ENCODE data around the gene ARHGAP33. TPM values are rescaled to one million over a fixed set of nuclear protein-coding genes. Genes with fewer than 3 reads are reported as not detected.

The ARHGAP33 gene
- total and polyA plus RNA-seq, 2 donors (not counting 1 experiment from before 2014, with no cell fraction given), result 0.58 to 2.3 TPM

- H3K79me2 ChIP-seq (ENCODE audit: control insufficient read depth, insufficient read depth, low read length), result no peaks in the 10 kb centered on the region
- H2AFZ ChIP-seq (ENCODE audit: low read length), result no peak overlapping the region
- no peaks in the 10 kb centered on the region for H3K36me3 ChIP-seq (ENCODE audit: control insufficient read depth, insufficient read depth, low read length)
- peaks cover 3% of the 10 kb centered on the region for H3K4me1 ChIP-seq (ENCODE audit: control insufficient read depth, extremely low read depth, insufficient read depth, low read length)
- no peaks in the 10 kb centered on the region for H4K20me1 ChIP-seq (ENCODE audit: control insufficient read depth, extremely low read depth, insufficient read depth, low read length)
- TF ChIP-seq EZH2 (IDR thresholded peaks at IDR 0.05; ENCODE audit: low read length, missing control alignments), result peak; percentile 39
- no peak for TF ChIP-seq CTCF (conservative IDR thresholded peaks at IDR 0.05 in 1 of 2, IDR thresholded peaks at IDR 0.05 in 1 of 2; ENCODE audit: low read depth in 1 of 2, low read length in 2 of 2)
- H3K9me3 ChIP-seq (ENCODE audit: control insufficient read depth, insufficient read depth, low read depth, low read length), result no peaks in the 10 kb centered on the region
- no peak overlapping the region for H3K4me2 ChIP-seq (ENCODE audit: extremely low read depth, insufficient read depth, low read length)
- DNase-seq (ENCODE audit: low read depth in 2 of 2), result no peak
- H3K27ac ChIP-seq (ENCODE audit: insufficient read depth, low read length), result no peak overlapping the region
- H3K27me3 ChIP-seq (ENCODE audit: control insufficient read depth, insufficient read depth, low read length), result peaks cover 21% of the 10 kb centered on the region
- no peak overlapping the region for H3K9ac ChIP-seq (ENCODE audit: insufficient read depth, low read length)
- H3K4me3 ChIP-seq (replicated peaks in 1 of 4; ENCODE audit: control extremely low read depth in 1 of 4, insufficient read depth in 1 of 4, low read depth in 3 of 4, low read length in 4 of 4), result no peak overlapping the region
Observed at GRCh38 chr19:35796645-35797542, 21.5 kb downstream of the ARHGAP33 start.

GRCh38 chr19:35797663-35798062 is 22.3 kb downstream of the ARHGAP33 start:
- TF ChIP-seq EZH2 (IDR thresholded peaks at IDR 0.05; ENCODE audit: low read length, missing control alignments) (no peak), CTCF (conservative IDR thresholded peaks at IDR 0.05 in 1 of 2, IDR thresholded peaks at IDR 0.05 in 1 of 2; ENCODE audit: low read depth in 1 of 2, low read length in 2 of 2) (no peak)

GRCh38 chr19:35801828-35802227 is 26.5 kb downstream of the ARHGAP33 start:
- Histone ChIP-seq H4K20me1 (ENCODE audit: control insufficient read depth, extremely low read depth, insufficient read depth, low read length) (no peaks in the 10 kb centered on the region), H3K9me3 (ENCODE audit: control insufficient read depth, insufficient read depth, low read depth, low read length) (no peaks in the 10 kb centered on the region), H2AFZ (ENCODE audit: low read length) (no peak overlapping the region), H3K9ac (ENCODE audit: insufficient read depth, low read length) (no peak overlapping the region), H3K4me1 (ENCODE audit: control insufficient read depth, extremely low read depth, insufficient read depth, low read length) (no peaks in the 10 kb centered on the region), H3K4me3 (replicated peaks in 1 of 4; ENCODE audit: control extremely low read depth in 1 of 4, insufficient read depth in 1 of 4, low read depth in 3 of 4, low read length in 4 of 4) (no peak overlapping the region), H3K36me3 (ENCODE audit: control insufficient read depth, insufficient read depth, low read length) (no peaks in the 10 kb centered on the region), H3K27me3 (ENCODE audit: control insufficient read depth, insufficient read depth, low read length) (peaks cover 13% of the 10 kb centered on the region), H3K27ac (ENCODE audit: insufficient read depth, low read length) (no peak overlapping the region), H3K4me2 (ENCODE audit: extremely low read depth, insufficient read depth, low read length) (no peak overlapping the region), H3K79me2 (ENCODE audit: control insufficient read depth, insufficient read depth, low read length) (no peaks in the 10 kb centered on the region)
- DNase-seq (ENCODE audit: low read depth in 2 of 2), result no peak
- TF ChIP-seq CTCF (conservative IDR thresholded peaks at IDR 0.05 in 1 of 2, IDR thresholded peaks at IDR 0.05 in 1 of 2; ENCODE audit: low read depth in 1 of 2, low read length in 2 of 2), result no peak
- no peak for TF ChIP-seq EZH2 (IDR thresholded peaks at IDR 0.05; ENCODE audit: low read length, missing control alignments)

More at GRCh38 chr19:35797663-35798062, 22.3 kb downstream of the ARHGAP33 start:
- no peak for DNase-seq (ENCODE audit: low read depth in 2 of 2)
- Histone ChIP-seq H3K4me1 (ENCODE audit: control insufficient read depth, extremely low read depth, insufficient read depth, low read length) (peaks cover 3% of the 10 kb centered on the region), H3K9ac (ENCODE audit: insufficient read depth, low read length) (no peak overlapping the region), H3K79me2 (ENCODE audit: control insufficient read depth, insufficient read depth, low read length) (no peaks in the 10 kb centered on the region), H2AFZ (ENCODE audit: low read length) (no peak overlapping the region), H3K36me3 (ENCODE audit: control insufficient read depth, insufficient read depth, low read length) (no peaks in the 10 kb centered on the region), H3K27ac (ENCODE audit: insufficient read depth, low read length) (no peak overlapping the region), H4K20me1 (ENCODE audit: control insufficient read depth, extremely low read depth, insufficient read depth, low read length) (no peaks in the 10 kb centered on the region), H3K9me3 (ENCODE audit: control insufficient read depth, insufficient read depth, low read depth, low read length) (no peaks in the 10 kb centered on the region), H3K4me3 (replicated peaks in 1 of 4; ENCODE audit: control extremely low read depth in 1 of 4, insufficient read depth in 1 of 4, low read depth in 3 of 4, low read length in 4 of 4) (no peak overlapping the region), H3K4me2 (ENCODE audit: extremely low read depth, insufficient read depth, low read length) (no peak overlapping the region), H3K27me3 (ENCODE audit: control insufficient read depth, insufficient read depth, low read length) (peaks cover 21% of the 10 kb centered on the region)
